ENCODE results near the gene TUBA3E.
"Not testable (repeated sequence)": the region's sequence is repeated elsewhere in the genome, so short reads cannot be mapped to it uniquely, and the experiment has no call there.

The TUBA3E gene

DNA sequence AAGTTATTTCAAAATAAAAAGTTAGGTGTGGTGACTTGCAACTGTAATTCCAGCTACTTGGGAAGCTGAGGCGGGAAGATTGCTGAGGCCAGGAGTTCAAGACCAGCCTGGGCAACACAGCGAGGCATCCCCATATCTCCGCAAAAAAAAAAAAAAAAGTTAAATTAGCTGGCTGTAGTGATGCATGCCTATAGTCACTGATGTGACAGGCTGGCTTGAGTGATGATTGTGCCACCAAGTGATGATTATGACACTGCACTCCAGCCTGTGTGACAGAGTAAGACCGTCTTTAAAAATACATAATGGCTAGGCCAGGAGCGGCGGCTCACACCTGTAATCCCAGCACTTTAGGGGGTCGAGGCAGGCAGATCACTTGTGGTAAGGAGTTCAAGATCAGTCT, 28.3 kb downstream of the TUBA3E start:
- no peak overlapping the region for H3K4me3 ChIP-seq (ENCODE audit: low read length)
- TF ChIP-seq ZNF274 (IDR thresholded peaks at IDR 0.05; ENCODE audit: low read depth, low read length): no peak

GRCh38 chr2:130169163-130169562, 29.1 kb downstream of the TUBA3E start:
- not testable (repeated sequence) for H3K4me3 ChIP-seq (ENCODE audit: low read length)

DNA sequence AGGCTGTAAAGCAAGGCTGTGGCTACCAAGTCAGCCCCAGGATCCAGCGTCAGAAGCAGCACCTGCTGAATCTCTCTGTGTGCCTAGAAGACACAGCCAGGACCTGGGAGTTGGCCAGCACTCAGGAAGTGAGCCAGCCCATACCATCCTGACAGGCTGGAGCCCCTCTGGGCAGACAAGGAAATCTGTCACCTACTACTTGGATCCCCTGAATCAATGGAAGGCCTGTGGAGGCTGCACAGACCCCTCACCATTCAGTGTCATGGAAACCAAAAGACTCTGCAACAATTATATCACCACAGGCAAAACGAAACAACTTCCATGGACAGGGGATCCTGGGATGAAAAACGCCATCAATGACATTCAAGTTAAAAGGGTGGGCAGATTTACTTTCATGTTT, 31.6 kb downstream of the TUBA3E start:
- not testable (repeated sequence) for H3K4me3 ChIP-seq (ENCODE audit: low read length)

GRCh38 chr2:130165293-130166016, 32.8 kb downstream of the TUBA3E start:
- H3K4me3 ChIP-seq (ENCODE audit: low read length): no peak overlapping the region
- TF ChIP-seq ZNF274 (IDR thresholded peaks at IDR 0.05; ENCODE audit: low read depth, low read length): no peak

- TF ChIP-seq ZNF274 (IDR thresholded peaks at IDR 0.05; ENCODE audit: low read depth, low read length): no peak
- no peak overlapping the region for H3K4me3 ChIP-seq (ENCODE audit: low read length)
These were observed 35.3 kb downstream of the TUBA3E start for GRCh38 chr2:130162968-130163367.

DNA sequence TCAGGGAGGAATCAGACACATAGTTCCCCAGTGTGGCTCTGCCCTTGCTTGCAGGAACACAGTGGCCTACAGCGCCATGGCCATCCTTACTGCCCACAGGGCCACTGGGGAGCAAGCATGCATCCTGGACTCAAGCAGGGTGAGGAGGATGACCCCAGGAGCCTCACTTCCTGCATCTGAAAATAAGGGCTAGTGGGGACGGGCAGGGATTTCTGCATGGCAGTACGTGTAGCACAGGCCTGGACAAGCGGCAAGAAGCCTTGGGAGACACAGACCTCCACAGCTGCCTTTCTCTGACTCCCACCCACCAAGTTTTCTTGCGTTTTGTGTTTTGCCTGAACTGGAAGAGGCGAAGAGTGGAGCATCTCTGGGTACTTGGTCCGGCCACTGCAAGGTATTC, 35.8 kb downstream of the TUBA3E start:
- not testable (repeated sequence) for H3K4me3 ChIP-seq (ENCODE audit: low read length)

DNA sequence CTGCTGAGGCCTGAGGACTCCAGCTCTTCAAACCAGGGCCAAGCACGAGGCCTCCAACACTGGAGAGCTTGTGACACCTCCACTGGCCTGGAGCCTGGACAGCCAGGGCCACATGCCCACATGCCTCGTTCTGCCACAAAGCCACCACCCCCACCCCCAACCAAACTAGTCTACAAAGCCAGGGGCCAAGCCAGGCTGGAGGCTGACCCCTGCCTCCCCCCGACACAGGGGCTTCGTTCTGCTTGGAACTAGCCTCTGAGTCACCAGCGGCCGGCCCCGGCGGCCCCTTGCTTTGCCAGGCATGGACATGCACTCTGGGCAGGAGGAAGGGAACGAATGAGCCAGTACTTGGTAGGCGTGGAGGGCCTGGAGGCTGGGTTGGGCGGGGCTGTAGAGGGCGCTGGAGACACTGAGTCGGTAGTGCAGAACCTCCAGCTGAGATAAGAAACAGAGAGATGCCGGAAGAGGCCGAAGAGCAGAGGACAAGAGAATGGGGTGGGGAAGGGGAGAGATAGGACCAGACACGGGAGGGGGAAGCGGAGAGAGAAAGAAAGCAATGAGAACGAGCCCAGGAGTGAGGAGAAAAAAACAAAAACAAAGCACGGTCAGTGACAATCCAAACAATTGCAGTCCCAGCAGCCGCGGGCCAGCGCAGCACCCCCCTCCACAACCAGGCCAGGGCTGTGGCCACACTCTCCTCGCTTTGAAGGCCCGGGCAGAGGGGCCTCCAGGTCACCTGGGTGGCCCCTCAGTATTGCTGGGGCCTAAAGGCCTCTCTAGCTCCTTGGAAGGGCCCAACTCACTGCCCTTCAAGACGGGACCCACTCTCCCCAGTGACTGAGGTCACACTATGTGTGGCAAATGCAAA, 37.2 kb downstream of the TUBA3E start:
- H3K4me3 ChIP-seq (ENCODE audit: low read length): not testable (repeated sequence)

DNA sequence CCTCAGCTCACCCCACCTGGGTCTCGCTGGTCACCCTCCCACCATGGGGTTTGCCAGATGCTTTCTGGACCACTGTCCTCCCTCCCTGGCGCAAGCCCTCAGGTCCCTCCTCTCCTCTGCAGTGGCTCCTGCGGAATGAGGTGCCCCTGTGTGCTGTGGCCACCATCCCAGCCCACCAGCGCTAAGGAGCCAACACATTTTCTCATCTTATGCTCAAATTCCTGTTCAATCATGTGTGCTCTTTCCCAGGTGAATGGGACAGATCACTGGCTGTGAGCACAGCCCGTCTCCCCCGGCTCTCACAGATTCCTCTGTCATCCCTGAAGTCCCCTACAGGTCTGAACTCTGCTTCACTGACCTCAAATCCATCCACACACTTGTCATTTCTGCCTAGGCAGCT, 38.1 kb downstream of the TUBA3E start:
- H3K4me3 ChIP-seq (ENCODE audit: low read length): no peak overlapping the region
- no peak for TF ChIP-seq ZNF274 (IDR thresholded peaks at IDR 0.05; ENCODE audit: low read depth, low read length)

DNA sequence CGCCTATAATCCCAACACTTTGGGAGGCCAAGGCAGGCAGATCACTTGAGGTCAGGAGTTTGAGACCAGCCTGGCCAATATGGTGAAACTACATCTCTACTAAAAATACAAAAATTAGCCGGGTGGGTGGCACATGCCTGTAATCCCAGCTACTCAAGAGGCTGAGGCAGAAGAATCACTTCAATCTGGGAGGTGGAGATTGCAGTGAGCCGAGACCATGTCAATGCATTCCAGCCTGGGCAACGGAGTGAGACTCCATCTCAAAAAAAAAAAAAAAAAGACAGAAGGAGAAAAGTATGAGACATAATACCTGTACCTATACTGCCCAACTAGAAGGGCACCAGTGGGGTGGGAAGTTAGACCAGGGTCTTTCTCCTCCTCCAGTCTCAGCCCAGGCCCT, 38.9 kb downstream of the TUBA3E start:
- not testable (repeated sequence) for H3K4me3 ChIP-seq (ENCODE audit: low read length)

DNA sequence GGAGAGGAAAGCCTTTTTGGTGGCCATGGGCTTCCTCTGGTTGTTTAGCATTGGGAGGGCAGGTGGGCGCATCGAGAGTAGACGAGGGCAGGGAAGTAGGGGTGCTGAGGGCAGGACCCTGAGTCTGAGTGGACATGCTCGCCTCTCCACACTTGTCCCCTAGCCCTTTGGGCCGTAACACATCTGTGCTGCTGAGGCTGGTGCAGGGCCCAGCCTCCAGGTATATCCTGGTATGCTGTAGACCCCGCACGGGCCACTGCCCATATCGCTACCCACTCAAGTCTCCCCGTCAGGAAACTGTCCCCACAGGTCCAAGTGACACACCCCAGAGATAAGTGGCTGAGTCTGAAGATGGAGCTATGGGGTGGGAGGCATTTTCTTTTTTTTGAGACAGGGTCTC, 39.6 kb downstream of the TUBA3E start:
- H3K4me3 ChIP-seq (ENCODE audit: low read length): no peak overlapping the region
- TF ChIP-seq ZNF274 (IDR thresholded peaks at IDR 0.05; ENCODE audit: low read depth, low read length): no peak

- not testable (repeated sequence) for H3K4me3 ChIP-seq (ENCODE audit: low read length)
These were observed 40.3 kb downstream of the TUBA3E start for GRCh38 chr2:130157825-130158514.

DNA sequence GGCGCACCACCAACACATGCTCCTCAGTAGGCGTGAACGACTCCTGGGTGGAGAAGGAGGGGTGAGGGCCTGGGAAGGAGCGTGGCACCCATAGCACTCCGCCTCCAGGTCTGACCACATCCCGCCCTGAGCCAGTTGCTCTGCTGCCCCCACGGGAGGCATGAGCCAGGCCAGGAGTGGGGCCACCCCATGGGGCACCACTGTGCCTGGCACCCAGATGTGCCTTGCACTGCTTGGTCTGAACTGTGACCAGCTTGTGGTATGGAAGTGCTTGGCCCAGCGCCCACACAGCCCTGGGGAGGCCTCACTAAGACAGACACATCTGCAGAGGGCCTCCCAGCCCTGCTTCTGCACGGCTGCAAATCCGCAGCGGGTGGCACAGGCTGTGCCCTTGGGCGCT, 40.9 kb downstream of the TUBA3E start:
- H3K4me3 ChIP-seq (ENCODE audit: low read length): not testable (repeated sequence)

DNA sequence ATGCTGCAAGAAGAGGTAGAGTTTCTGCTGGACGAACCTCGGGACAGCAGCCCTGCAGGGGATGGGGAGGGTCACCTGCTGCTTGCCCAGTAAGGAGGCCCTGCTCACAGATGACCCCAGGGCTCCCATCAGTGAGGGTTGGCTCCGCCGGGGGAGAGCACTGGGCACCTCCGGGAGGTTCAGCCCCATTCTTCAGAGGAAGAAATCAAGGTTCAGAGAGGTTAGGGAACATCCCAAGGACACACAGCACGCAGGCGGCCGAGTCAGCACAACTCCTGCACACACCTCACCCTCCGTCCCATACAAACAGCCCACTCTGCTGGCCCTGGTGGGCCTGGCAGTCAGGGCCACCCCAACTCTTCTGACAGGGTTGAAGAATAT, 41.6 kb downstream of the TUBA3E start:
- H3K4me3 ChIP-seq (ENCODE audit: low read length): no peak overlapping the region
- TF ChIP-seq ZNF274 (IDR thresholded peaks at IDR 0.05; ENCODE audit: low read depth, low read length): no peak

- not testable (repeated sequence) for H3K4me3 ChIP-seq (ENCODE audit: low read length)
These were observed 42.1 kb downstream of the TUBA3E start for GRCh38 chr2:130155956-130156623.

Data from GM08714 (cell line).